ENCODE data around the gene KCTD6.

DNA sequence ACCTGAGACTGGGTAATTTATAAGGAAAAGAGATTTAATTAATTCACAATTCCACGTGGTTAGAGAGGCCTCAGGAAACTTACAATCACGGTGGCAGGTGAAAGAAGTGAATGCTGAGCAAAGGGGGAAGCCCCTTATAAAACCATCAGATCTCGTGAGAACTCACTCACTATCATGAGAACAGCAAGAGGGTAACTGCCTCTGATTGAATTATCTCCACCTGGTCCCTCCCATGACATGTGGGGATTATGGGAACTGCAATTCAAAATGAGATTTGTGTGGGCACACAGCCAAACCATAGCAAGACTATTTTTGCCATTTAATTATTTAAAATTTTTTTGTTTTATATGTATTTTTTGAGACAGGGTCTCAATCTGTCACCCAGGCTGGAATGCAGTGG lies 27.0 kb upstream of the KCTD6 start:
- TF ChIP-seq, protein P1, sequence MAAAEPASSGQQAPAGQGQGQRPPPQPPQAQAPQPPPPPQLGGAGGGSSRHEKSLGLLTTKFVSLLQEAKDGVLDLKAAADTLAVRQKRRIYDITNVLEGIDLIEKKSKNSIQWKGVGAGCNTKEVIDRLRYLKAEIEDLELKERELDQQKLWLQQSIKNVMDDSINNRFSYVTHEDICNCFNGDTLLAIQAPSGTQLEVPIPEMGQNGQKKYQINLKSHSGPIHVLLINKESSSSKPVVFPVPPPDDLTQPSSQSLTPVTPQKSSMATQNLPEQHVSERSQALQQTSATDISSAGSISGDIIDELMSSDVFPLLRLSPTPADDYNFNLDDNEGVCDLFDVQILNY (CRISPR knock-in tag; IDR thresholded peaks at IDR 0.05): no peak
- TF ChIP-seq, protein P2, sequence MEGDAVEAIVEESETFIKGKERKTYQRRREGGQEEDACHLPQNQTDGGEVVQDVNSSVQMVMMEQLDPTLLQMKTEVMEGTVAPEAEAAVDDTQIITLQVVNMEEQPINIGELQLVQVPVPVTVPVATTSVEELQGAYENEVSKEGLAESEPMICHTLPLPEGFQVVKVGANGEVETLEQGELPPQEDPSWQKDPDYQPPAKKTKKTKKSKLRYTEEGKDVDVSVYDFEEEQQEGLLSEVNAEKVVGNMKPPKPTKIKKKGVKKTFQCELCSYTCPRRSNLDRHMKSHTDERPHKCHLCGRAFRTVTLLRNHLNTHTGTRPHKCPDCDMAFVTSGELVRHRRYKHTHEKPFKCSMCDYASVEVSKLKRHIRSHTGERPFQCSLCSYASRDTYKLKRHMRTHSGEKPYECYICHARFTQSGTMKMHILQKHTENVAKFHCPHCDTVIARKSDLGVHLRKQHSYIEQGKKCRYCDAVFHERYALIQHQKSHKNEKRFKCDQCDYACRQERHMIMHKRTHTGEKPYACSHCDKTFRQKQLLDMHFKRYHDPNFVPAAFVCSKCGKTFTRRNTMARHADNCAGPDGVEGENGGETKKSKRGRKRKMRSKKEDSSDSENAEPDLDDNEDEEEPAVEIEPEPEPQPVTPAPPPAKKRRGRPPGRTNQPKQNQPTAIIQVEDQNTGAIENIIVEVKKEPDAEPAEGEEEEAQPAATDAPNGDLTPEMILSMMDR (IDR thresholded peaks at IDR 0.05): no peak
- TF ChIP-seq CREB1 (CRISPR knock-in tag; IDR thresholded peaks at IDR 0.05) (no peak), RELA (CRISPR knock-in tag; IDR thresholded peaks at IDR 0.05; ENCODE audit: borderline replicate concordance) (no peak), CREM (CRISPR knock-in tag; IDR thresholded peaks at IDR 0.05) (no peak)
- TF ChIP-seq, protein P3, sequence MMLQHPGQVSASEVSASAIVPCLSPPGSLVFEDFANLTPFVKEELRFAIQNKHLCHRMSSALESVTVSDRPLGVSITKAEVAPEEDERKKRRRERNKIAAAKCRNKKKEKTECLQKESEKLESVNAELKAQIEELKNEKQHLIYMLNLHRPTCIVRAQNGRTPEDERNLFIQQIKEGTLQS (CRISPR knock-in tag; conservative IDR thresholded peaks at IDR 0.05): no peak
